Measurements from ENCODE around the gene ADAMTS9.

Gene ADAMTS9

DNA sequence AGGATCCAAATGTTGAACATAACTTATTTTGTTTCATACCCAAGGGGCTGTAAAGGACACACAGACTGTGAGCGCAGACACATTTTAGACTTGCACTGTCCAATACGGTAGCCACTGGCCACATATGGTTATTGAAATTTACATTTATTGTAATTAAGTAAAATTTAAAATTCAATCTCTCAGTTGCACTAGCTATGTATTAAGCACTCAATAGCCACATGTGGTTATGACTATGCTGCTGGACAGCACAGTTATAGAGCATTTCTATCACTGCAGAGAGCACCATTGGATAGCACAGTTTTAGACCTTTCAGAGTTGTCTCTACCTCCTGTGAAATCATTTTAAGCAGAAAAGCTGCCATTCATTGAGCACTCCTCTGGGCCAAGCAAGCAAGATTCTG, 204.3 kb downstream of the ADAMTS9 start:
- no peak for DNase-seq

DNA sequence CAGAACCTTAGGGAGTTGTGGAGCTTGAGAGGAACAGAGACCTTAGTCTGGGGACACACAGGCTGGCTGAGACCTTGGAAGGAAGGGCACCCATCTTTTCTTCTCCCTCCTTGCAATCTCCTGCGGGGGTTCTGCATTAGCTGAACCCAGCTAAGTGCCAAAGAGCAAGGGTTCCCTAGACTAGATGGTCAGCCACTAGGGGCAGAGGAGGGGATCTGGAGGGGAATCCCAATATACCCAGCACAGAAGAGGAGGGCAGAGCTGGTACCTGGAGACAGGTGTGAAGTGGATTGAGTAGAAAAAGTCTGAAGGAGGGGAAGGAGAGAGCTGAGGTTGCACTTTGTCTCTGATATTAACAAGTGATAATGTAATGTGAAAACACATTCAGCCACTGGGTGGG, 212.8 kb downstream of the ADAMTS9 start:
- no peak for DNase-seq

DNA sequence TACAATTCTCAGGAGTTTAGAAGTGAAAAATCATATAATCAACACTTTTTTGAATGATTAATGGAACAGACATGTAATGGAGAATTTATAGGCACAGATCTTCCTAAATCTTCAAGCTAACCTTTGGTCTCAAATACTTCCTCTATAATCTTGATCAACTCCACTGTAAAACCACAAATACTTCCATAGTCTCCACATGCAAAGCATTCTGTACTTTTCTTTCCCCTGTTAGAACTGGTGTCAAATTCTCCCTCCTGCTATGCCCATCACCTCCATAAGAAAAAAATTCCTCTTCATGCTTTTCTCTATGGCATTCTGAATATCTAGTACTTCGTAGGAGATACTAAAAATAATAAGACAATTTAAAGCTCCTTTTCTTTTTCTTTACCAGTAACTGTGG, 214.3 kb downstream of the ADAMTS9 start:
- no peak for DNase-seq

DNA sequence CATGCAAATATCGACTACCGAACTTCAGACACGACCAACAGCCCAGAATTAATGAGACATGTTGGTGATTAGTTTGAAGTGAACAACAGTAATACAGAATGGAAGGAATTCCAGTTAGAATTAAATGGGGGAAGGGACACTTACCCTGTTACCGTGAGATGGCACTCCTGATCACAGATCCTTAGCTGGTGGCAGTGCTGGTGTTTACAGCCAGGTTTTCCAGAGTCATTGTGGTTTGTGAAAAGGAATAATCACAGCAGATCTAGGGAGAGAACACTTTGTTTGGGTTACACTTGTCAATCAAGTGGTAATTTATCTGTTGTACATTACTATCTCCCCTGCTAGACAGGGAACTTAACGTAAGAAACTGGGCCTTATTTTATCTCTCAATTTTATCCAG, 217.4 kb downstream of the ADAMTS9 start:
- no peak for DNase-seq

DNA sequence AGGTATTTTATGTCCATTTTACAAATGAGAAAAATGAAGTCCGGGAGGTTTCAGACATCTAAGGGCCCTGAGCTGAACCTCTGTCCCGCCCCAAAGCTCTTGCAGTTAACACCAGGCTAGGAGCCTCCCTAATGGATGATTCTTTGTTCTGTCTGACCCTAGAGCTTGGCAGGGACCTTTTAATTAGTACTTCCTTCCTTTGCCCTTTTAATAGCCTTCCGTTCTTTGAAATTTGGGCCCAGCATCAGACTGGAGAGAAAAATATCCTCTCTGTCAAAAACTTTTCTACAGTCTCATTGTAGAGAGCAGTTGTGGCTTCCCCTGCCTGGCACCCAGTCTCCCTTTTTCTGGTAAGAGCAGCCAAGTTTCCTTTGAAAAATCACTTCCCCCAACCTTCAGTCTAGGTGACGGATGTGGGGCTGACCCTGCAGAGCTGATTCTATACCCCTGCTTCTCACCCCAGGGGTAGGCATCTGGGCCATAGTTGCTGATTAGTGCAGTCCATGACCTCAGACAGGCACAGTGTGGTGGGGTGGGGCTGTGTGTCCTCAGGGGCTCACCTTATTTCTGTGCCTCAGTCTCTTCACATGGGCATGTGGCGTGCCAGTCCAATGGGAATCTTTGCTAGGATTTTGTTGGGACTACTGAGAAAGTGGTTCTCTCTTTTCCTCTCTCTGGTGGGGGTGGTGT, 220.4 kb downstream of the ADAMTS9 start:
- no peak for DNase-seq
